ENCODE data around the gene S100G. TPM values are rescaled to one million over a fixed set of nuclear protein-coding genes. Genes with fewer than 3 reads are reported as not detected.

Gene S100G
- total RNA-seq, 2 donors from 2014 or later, result not detected

GRCh38 chrX:16640823-16641222 is 9.1 kb upstream of the S100G start:
- TF ChIP-seq CTCF (IDR thresholded peaks at IDR 0.05), result no peak
- TF ChIP-seq POLR2A (IDR thresholded peaks at IDR 0.05), result no peak
- H3K27me3 ChIP-seq, result no peaks in the 10 kb centered on the region
- no peak overlapping the region for H3K27ac ChIP-seq
- no peak for DNase-seq
- H3K36me3 ChIP-seq (replicated peaks in 1 of 2; ENCODE audit: insufficient read depth in 1 of 2, low read depth in 2 of 2), result no peaks in the 10 kb centered on the region
- H3K4me1 ChIP-seq, result no peaks in the 10 kb centered on the region
- 63 to 68% methylated on average over 3 to 4 of the region's 4 CpGs for WGBS, 2 donors
- H3K9me3 ChIP-seq, result no peaks in the 10 kb centered on the region
- no peak overlapping the region for H3K4me3 ChIP-seq
- intact Hi-C loops (cut with DNase I), result no loop called here
- ATAC-seq, result no peak

DNA sequence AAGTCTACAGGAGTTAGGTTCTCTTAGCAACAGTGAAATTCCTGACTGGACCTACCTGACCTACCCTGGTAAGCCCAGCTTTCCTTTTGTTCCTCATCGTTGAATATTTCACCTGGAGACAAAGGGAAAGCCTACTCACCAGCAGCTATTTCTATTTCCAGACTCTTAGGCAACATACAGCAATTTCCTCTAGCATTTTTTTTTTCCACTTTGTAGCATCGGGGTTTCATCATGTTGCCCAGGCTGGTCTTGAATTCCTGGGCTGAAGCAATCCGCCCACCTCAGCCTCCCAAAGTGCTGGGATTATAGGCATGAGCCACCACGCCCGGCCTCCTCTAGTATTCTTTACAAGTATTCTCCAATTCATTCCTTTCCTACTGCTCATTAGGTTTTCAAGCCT is 6.8 kb upstream of the S100G start:
- DNase-seq (no peak), ATAC-seq (no peak)
- intact Hi-C loops (cut with DNase I), result no loop called here
- no peaks in the 10 kb centered on the region for H3K9me3 ChIP-seq
- H3K4me1 ChIP-seq, result peaks cover 7% of the 10 kb centered on the region
- H3K36me3 ChIP-seq (replicated peaks in 1 of 2; ENCODE audit: insufficient read depth in 1 of 2, low read depth in 2 of 2), result no peaks in the 10 kb centered on the region
- no peak overlapping the region for H3K4me3 ChIP-seq
- 83 to 88% methylated on average over 5 of the region's 5 CpGs for WGBS, 2 donors
- no peaks in the 10 kb centered on the region for H3K27me3 ChIP-seq
- no peak for TF ChIP-seq POLR2A (IDR thresholded peaks at IDR 0.05)
- no peak for TF ChIP-seq CTCF (IDR thresholded peaks at IDR 0.05)
- no peak overlapping the region for H3K27ac ChIP-seq

DNA sequence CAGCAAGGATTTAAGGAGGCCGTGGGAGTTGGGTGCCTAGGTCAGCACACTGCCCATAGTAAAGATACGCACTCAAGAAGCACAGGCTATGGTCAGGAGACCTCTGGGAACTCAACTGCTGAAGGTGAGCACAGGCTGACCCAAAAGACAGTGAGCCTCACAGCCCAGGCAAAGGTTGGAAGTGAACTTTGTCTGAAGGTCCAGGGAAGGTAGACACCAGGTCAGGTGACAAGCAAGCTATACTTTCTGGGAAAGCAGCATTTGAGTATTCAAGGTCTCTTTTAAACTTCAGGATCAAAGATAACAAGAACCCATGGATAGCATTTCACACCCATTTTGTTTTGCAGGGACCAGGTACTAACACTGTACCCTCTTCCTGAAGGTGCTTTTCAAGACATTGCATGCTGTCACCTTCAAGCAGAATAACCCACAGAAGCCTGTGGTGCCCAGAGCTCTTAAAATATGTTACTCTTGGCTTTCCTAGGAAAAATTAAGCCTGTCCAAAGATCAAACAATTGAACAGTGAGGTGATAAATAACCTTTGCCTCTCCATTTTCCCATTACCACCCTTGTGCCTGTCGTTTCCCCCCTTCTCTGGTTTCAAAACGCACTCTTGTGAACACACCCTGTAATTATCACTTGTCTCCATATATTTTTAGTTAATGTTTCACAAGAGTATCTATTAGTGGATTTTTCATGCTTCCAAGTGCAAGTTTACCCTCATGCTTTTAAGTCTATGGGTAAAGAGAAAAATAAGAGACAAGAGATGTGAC is 3.4 kb upstream of the S100G start:
- no peak for ATAC-seq
- no peak for TF ChIP-seq POLR2A (IDR thresholded peaks at IDR 0.05)
- Histone ChIP-seq H3K27me3 (no peaks in the 10 kb centered on the region), H3K9me3 (no peaks in the 10 kb centered on the region), H3K27ac (no peak overlapping the region), H3K4me1 (peaks cover 7% of the 10 kb centered on the region), H3K36me3 (replicated peaks in 1 of 2; ENCODE audit: insufficient read depth in 1 of 2, low read depth in 2 of 2) (no peaks in the 10 kb centered on the region), H3K4me3 (no peak overlapping the region)
- WGBS, 2 donors, result 21 to 63% methylated on average over 2 to 4 of the region's 4 CpGs
- DNase-seq, result no peak
- intact Hi-C loops (cut with DNase I), result no loop called here

DNA sequence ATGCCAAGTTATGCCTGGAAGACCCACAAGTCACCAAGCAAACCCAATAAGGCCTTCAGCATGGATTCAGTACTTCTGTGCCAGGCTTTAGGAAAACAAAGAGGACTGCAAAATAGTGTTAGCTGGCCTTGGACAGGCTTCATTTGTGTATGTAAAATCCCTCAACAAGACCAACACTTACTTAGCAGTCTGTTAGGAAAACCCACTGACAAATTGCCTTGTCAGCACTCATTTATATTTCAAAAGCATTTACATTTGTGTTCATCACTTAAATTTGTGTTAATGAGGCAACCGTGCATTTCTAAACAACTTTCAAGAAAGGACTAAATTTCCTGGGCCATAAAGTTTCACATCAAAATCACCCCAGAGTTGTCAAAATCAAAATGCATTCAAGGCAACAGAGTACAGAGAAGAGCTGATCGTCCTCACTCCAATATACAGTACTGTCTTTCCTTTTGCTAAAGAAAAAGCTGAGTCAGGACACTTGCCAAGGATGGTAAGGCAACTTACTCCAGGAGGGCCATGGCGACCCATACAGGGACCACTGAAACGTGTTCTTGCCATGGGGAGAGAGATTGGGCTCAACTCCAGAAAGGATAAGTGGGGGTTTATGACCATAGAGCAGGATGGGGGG is 1.6 kb downstream of the S100G start:
- H3K27me3 ChIP-seq, result no peaks in the 10 kb centered on the region
- TF ChIP-seq CTCF (IDR thresholded peaks at IDR 0.05) (no peak), POLR2A (IDR thresholded peaks at IDR 0.05) (no peak)
- H3K4me3 ChIP-seq, result no peak overlapping the region
- H3K4me1 ChIP-seq, result peaks cover 4% of the 10 kb centered on the region
- WGBS, 2 donors, result 82 to 92% methylated on average over 2 to 3 of the region's 4 CpGs
- DNase-seq, result no peak
- ATAC-seq, result no peak
- no peaks in the 10 kb centered on the region for H3K36me3 ChIP-seq (replicated peaks in 1 of 2; ENCODE audit: insufficient read depth in 1 of 2, low read depth in 2 of 2)
- intact Hi-C loops (cut with DNase I), result no loop called here
- no peaks in the 10 kb centered on the region for H3K9me3 ChIP-seq
- H3K27ac ChIP-seq, result no peak overlapping the region

GRCh38 chrX:16653424-16653823 is 3.5 kb downstream of the S100G start:
- Histone ChIP-seq H3K36me3 (replicated peaks in 1 of 2; ENCODE audit: insufficient read depth in 1 of 2, low read depth in 2 of 2) (no peaks in the 10 kb centered on the region), H3K27me3 (no peaks in the 10 kb centered on the region), H3K4me3 (no peak overlapping the region), H3K9me3 (no peaks in the 10 kb centered on the region), H3K27ac (no peak overlapping the region), H3K4me1 (no peaks in the 10 kb centered on the region)
- TF ChIP-seq CTCF (IDR thresholded peaks at IDR 0.05) (no peak), POLR2A (IDR thresholded peaks at IDR 0.05) (no peak)
- DNase-seq (no peak), ATAC-seq (no peak)
- intact Hi-C loops (cut with DNase I), result no loop called here
- WGBS, 2 donors, result 50 to 85% methylated on average over 1 to 7 of the region's 7 CpGs

Measured in body of pancreas (tissue), 4 donors.